Activated CD8-positive, alpha-beta memory T cell treated with anti-CD3 and anti-CD28 coated beads, Interleukin-2, amount 50 U/mL, for 24 hours (primary cell): ENCODE measurements around the gene FBXW9.
"Not testable (repeated sequence)": the region's sequence is repeated elsewhere in the genome, so short reads cannot be mapped to it uniquely, and the experiment has no call there.

Experiments
- DNase-seq: peaks from one replicate; pipeline ENCODE4 v3.0.0-alpha.2; 2020; ENCODE audit errors: extremely low read depth

Gene FBXW9

DNA sequence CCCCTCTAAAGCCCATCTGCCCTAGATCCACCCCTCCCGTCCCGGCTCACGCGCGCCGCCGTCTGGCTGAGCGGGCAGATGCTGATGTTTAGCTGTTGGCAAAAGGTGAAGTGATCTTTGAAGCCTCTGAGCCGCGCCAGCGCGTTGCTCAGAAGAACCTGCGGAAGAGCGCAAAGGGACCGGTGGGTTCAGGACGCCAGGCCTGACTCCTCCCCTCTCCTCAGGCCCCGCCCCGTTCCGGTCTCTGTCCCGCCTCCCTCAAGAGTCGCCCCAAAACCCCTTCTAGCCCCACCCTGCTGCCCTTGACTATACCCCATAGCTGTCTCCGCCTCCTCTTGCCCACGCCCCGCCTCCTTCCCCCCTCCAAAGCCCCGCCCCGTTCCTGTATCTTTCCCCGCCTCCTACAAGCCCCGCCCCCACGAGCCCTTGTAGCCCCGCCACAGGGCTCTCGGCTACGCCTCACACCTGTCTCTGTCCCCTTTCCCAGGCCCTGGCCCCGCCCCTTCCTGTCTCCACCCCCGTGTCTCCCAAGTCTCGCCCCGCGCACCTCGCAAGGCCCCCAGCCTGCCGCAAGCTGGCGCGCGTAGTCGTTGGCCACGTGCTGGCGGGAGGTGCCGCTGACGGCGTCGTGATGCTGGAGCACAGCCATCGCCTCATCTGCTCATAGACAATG lies 39.4 kb downstream of the FBXW9 start:
- no peak for DNase-seq

DNA sequence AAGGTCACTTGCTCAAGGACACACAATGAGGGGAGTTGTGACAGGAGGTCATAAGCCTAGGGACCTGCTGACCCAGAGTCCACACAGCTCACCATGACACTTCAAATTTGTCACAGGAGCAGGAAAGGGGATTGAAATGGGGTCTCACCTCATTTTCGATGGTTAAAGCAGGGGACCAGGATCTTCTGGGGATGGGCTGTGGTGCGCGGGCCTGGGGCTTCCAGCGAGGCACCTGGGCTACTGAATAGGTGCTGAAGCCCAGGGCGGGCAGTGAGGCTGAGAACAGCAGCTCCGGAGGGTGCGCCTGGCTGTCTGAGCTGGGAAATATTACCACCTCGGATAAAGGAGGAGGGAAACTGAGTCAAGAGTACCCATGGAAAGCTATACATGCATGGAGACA lies 40.9 kb downstream of the FBXW9 start:
- DNase-seq: no peak

DNA sequence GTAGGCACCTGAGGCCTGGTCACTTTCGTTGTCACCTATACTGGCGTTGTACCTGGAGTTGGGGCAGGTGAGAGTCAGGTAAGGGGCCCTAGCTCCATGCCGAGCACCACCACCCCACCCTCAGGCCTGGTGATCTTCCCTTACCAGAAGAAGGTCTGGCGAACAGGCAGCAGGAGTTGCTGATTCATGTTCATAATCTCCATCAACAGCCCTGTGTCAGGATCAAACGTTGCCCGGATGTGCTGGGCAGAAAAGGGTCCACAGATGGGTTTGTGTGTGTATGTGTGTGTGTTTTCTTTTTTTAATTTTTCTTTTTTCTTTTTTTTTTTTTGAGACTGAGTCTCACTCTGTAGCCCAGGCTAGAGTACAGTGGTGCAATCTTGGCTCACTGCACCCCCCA lies 44.2 kb downstream of the FBXW9 start:
- no peak for DNase-seq

- no peak for DNase-seq
These were observed 46.5 kb downstream of the FBXW9 start for GRCh38 chr19:12649941-12650340.

- no peak for DNase-seq
These were observed 48.3 kb downstream of the FBXW9 start for GRCh38 chr19:12648088-12648487.

GRCh38 chr19:12647490-12648071 lies 48.9 kb downstream of the FBXW9 start:
- DNase-seq: no peak

DNA sequence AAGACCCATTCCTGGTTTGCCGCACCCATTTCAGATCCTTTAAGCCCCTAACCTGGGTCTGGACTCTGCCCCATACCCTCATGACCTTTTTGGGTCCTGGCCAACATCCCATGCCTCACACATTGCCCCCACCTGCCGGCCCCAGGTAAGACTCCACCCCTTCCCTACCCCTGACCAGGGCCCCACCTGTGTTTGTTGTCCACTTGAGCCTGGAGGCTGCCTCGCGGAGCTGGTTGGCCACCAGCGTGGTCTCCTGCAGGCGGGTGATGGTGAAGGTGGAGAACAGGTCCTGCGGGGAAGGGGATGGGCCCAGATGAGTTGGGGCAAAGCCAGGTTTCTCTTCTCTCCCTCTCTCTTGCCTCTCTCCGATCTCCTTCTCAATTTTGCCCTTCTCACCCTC lies 49.4 kb downstream of the FBXW9 start:
- DNase-seq: no peak

DNA sequence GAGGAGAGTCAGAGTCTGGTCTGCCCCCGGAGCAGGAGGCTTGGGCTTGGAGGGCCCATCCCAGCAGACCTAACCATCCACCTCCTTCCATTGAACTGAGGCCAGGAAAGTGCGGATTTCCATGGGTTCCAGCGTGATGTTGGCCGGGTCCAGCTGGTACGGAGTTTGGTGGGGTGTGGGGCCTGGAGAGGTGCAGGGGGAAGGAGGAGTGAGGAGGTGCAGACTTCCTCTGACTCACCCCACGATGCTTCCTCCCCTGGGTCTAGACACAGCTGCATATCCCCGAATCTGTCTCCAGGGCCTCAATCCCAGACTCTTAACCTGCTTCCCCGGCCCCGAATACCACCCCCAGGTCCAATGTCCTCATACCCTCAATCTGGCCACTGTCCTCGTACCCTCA lies 49.9 kb downstream of the FBXW9 start:
- DNase-seq: no peak

DNA sequence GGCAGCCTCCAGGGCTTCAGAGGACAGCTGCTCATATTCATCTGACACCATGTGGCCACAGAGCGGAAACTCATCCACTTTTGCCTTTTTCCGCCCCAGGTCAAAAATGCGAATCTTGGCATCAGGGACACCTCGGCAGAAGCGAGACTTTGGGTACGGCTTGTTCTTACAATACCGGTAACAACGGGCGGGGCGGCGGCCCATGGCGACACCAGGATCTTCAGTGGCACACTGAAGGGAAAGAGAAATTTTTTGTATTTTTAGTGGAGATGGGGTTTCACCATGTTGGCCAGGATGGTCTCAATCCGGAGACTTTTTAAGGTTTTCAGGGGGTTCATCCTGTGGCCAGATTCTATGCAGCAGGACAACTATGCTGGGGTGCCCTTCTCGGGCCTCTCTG lies 52.7 kb downstream of the FBXW9 start:
- not testable (repeated sequence) for DNase-seq

DNA sequence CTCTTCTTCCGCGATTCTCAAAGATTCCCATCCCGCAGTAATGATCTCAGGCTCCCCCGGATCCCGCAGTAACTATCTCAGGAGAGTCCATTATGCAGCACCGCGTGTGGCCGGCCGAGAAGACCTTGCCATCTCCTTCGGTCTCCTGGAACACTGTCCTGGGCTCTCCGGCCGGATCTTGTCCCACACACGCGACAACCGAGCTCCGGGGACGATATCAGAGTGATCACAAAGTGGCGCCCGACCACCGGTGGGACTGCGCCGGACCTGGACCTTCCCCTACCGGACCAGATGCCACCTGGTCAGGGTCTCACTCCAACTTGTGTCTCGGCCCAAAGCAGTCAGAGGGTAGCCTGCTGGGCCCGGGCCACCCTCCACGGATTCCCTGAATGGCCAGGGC lies 53.9 kb downstream of the FBXW9 start:
- DNase-seq: no peak

- DNase-seq: no peak
These were observed 55.0 kb downstream of the FBXW9 start for GRCh38 chr19:12641456-12641855.

- peak; percentile 79 for DNase-seq
These were observed 56.4 kb downstream of the FBXW9 start for GRCh38 chr19:12639901-12640613.
